GM21737 (cell line): ENCODE results near the gene DHODH.
"Not testable (repeated sequence)": the region's sequence is repeated elsewhere in the genome, so short reads cannot be mapped to it uniquely, and the experiment has no call there.

ENCODE experiments used
- ATAC-seq: cut with Tn5 transposase; IDR thresholded peaks from one replicate; pipeline ENCODE4 v1.9.1; 2021; ENCODE audit warnings: mild to moderate bottlenecking, moderate library complexity; ENCODE audit not compliant: unreplicated experiment

Gene DHODH

GRCh38 chr16:72008424-72009216 is at the start of gene DHODH:
Gene DHODH (plus strand): TSS chr16:72008744. CDS start chr16:72008765, 21 bp downstream.
- peak; percentile 99 for ATAC-seq

GRCh38 chr16:71961066-71962039 is 47.2 kb upstream of the DHODH start:
- peak; percentile 68 for ATAC-seq

- no peak for ATAC-seq
Measured at GRCh38 chr16:71963125-71963875, 45.2 kb upstream of the DHODH start.

- no peak for ATAC-seq
Measured at GRCh38 chr16:71965223-71965622, 43.3 kb upstream of the DHODH start.

DNA sequence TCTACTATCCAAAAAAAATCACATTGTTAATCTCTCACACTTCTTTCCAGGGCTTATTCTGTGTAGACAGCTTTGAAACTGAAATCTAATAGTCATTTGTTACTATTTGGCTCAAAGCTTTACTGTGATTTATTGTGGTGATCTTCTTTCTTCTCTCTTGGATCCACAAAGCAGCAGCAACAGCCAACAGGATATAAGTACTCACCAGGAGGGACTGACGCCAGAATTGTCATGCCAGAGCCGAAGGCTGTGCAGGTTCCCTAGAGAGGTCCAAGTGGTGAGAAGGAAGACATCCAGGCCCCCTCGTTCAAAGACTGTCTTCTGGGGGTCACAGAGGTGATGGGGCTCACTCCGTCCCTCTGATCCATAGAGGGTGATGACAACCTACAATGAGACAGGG is 41.6 kb upstream of the DHODH start:
- ATAC-seq: no peak

GRCh38 chr16:71969353-71969752 is 39.2 kb upstream of the DHODH start:
- ATAC-seq: no peak

DNA sequence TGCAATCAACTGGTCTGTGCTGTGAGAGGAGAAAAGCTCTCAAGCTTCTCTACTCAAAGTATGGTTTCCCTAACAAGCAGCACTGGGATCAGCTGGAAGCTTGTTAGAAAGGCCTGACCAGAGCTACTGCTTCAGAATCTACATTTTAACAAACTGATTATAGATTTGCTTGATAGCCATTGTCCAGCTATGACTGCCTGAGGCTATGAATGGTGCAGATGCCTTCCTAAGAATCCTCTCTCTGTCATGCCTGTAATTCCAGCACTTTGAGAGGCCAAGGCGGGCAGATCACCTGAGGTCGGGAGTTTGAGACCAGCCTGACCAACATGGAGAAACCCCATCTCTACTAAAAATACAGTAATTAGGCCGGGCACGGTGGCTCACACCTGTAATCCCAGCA is 37.0 kb upstream of the DHODH start:
- ATAC-seq: no peak

DNA sequence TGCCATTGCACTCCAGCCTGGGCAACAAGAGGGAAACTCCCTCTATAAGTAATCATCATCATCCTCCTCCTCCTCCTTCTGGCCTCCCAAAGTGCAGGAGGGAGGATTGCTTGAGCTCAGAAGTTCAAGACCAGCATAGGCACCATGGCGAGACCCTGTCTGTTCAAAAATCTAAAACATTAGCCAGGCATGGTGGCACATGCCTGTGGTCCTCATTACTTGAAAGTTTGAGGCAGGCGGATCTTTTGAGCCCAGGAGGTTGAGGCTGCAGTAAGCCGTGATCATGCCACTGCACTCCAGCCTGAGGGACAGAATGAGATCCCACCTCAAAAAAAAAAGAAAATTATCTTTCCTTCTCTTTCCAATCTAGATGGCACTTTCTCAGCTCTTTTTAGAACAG is 36.2 kb upstream of the DHODH start:
- no peak for ATAC-seq

DNA sequence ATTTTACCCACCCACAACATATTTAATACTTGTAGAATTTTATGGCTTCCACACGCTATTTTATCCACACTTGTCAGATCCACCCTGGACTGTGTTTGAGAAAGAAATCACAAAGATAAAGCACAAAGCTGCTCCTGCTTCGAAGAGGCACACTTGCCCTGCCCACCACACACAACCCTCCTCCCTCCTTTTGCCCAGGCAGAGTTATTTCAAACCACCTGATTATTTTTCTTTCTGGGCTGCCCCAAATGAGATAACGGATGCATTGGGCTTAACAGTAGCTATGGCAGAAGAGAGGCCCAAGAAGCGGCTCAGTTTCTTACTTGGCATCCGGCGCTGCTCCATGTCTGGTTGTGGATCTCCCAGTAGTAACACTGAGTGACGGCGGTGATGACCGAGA is 35.5 kb upstream of the DHODH start:
- ATAC-seq: no peak

DNA sequence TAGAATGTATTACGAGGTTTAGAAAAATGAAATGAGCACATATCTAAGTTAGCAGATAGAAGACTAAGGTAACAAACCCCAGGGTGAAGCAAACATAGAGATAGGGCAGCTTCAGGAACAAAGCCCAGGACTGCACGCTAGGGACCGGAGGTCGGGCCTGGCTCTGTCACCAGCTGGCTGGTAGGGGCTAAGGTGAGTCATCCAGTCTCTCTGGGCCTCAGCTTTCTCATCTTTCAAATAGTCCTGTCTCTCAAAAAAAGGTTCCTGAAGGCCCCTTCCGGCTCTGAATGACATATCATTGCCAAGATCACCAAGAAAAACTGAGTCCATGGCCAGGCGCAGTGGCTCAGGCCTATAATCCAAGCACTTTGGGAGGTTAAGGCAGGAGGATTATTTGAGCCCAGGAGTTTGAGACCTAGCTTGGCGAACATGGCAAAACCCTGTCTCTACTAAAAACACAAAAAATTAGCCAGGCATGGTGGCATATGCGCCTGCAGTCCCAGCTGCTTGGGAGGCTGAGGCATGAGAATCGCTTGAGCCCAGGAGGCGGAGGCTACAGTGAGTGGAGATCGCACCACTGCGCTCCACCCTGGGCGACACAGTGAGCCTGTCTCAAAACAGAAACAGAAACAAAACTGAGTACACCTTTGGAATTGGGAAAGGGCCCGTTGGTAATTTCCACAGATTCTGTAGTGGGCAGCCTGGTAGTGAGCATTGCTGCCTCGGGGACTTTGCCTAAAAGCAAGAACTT is 34.3 kb upstream of the DHODH start:
- no peak for ATAC-seq

- no peak for ATAC-seq
Measured at GRCh38 chr16:71985262-71985974, 23.1 kb upstream of the DHODH start.

- ATAC-seq: no peak
Measured at GRCh38 chr16:71986131-71986530, 22.4 kb upstream of the DHODH start.

GRCh38 chr16:71995038-71995437 is 13.5 kb upstream of the DHODH start:
- no peak for ATAC-seq

DNA sequence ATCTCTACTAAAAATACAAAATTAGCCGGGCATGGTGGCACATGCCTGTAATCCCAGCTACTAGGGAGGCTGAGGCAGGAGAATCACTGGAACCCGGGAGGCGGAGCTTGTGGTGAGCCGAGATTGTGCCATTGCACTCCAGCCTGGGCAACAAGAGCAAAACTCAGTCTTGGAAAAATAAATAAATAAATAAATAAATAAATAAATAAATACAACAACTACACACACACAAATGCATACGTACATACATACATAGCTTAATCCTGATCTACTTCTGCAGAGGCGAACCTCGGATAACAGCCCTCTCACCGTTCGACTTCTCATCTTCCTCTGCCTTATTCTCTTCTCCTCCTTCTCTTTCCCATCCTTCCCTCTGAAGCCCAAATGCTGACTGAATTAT is 11.0 kb upstream of the DHODH start:
- not testable (repeated sequence) for ATAC-seq

DNA sequence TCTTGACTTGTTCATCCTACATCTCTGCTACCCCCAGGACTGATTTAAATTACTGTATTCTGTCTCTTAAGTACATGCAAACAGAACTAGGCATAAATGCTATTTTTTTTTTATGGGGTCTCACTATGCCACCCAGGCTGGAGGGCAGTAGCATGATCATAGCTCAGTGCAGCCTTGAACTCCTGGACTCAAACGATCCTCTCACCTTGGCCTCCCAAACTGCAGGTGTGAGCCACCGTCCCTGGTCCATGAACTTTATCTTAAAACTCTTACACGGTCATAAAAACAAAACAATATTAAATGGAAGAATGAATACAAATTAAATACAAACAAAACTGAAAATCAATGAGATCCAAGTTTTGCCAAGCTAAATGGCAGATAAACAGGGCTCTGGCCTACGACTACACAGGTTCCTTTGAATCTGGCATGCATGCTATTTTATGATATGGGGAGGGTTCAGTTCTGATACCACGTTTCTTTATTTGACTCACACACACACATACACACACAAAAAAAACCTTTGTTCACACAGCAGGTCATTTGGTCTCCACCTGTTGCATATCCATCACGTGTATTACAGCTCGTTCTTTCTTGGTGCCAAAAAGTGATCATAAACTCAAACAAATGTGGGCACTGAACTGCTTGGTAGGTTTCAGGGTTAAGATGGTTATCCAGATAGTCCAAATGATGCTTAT is 7.2 kb upstream of the DHODH start:
- ATAC-seq: no peak

GRCh38 chr16:72002619-72003018 is 5.9 kb upstream of the DHODH start:
- no peak for ATAC-seq

DNA sequence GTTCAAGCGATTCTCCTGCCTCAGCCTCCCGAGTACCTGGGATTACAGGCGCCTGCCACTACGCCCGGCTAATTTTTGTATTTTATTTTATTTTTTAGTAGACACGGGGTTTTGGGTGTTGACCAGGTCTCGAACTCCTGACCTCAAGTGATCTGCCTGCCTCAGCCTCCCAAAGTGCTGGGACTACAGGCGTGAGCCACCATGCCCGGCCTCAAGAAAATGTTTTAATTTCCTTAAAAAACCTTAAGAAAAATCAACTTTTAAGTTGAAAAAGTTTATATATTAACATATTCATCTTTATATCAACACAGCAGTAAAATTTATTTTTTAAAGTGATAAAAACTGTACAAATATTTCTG is 500 bp upstream of the DHODH start:
- not testable (repeated sequence) for ATAC-seq

DNA sequence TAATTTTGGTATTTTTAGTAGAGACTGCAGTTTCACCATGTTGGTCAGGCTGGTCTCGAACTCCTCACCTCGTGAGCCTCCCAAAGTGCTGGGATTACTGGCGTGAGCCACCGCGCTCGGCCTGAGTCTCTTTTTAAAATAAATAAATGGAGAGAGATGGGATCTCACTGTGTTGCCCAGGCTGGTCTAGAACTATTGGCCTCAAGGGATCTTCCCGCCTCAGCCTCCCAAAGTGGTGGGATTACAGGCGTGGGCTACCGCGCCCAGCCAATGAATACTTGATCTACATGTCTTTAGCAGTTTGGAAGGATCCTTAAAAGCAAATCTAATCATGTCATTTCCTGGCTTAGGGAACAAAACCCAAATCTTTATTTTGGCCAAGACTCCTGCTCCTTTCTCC is 1.2 kb downstream of the DHODH start:
- ATAC-seq: no peak

- no peak for ATAC-seq
Measured at GRCh38 chr16:72012607-72013006, 4.1 kb downstream of the DHODH start.
